Skeletal muscle satellite cell (primary cell): Measurements from ENCODE around the gene ASPHD1.
A peak's percentile ranks its signal among the peaks of the same experiment; 100 is the strongest.
"Not testable (repeated sequence)": the region's sequence is repeated elsewhere in the genome, so short reads cannot be mapped to it uniquely, and the experiment has no call there.

ENCODE experiments used
- H3K27me3 ChIP-seq: 2 replicates; pipeline ENCODE4 v1.7.0; 2013; ENCODE audit warnings: low read length; ENCODE audit not compliant: control insufficient read depth, insufficient read depth
- H3K36me3 ChIP-seq: 2 replicates; pipeline ENCODE4 v1.7.0; 2013; ENCODE audit warnings: mild to moderate bottlenecking, control low read depth, low read length; ENCODE audit not compliant: insufficient read depth
- H3K4me1 ChIP-seq: 2 replicates; pipeline ENCODE4 v1.7.0; 2013; ENCODE audit warnings: low read length; ENCODE audit not compliant: control insufficient read depth, insufficient read depth
- H3K4me2 ChIP-seq: 2 replicates; pipeline ENCODE4 v1.7.0; 2013; ENCODE audit warnings: mild to moderate bottlenecking, low read length
- H3K4me3 ChIP-seq: 2 replicates; pipeline ENCODE4 v1.7.0; 2013; ENCODE audit warnings: low read length
- H3K9ac ChIP-seq: 2 replicates; pipeline ENCODE4 v1.7.0; 2013; ENCODE audit warnings: mild to moderate bottlenecking, low read depth, low read length, moderate library complexity
- H3K9me3 ChIP-seq: replicated peaks from 2 replicates; pipeline ENCODE4 v1.7.0; 2013; ENCODE audit warnings: mild to moderate bottlenecking, control low read depth, low read length

ASPHD1 gene

DNA sequence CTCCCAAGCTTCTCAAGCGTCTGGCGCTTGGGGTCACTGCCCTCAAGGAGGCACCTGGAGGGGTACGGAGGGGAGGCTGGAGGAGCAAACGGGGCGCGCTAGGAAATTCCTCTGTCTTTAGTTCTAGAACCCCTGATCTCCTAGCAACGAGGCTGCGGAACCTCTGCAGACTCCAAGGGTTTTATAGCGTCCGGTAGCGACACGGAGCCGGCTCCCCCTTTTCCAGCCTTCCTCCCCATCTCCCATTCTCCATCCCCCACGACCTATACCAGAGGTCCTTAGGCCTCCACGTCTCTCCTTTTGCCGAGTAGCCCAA lies 36.7 kb upstream of the ASPHD1 start:
- no peak overlapping the region for H3K9ac ChIP-seq
- H3K36me3 ChIP-seq, result peaks cover 24% of the 10 kb centered on the region
- H3K27me3 ChIP-seq, result peaks cover 4% of the 10 kb centered on the region
- peak overlapping the region; percentile 30 for H3K4me3 ChIP-seq
- H3K4me1 ChIP-seq, result peaks cover 10% of the 10 kb centered on the region
- peak overlapping the region; percentile 79 for H3K4me2 ChIP-seq
- H3K9me3 ChIP-seq, result no peaks in the 10 kb centered on the region

DNA sequence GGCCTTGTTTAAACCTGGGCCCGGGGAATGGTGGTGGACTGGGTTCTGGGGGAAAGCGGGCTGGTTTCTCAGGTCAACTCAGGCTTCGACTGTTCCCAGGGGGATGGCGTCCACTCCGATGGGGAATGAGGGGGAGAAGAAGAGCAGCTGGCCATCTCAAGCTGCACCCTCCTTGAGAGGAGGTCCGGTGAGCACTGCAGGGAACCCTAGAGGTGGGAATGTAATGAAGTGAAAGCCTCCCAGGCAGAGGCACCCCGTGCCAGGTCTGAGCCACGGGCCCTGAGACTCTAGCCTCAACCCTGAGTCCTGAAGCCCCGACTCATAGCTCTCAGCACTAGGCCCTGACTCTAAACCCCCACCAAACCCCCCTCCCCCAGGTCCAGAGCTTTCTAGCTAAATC lies 36.1 kb upstream of the ASPHD1 start:
- Histone ChIP-seq H3K9ac (no peak overlapping the region), H3K27me3 (peaks cover 4% of the 10 kb centered on the region), H3K9me3 (no peaks in the 10 kb centered on the region), H3K4me1 (peaks cover 10% of the 10 kb centered on the region), H3K4me3 (no peak overlapping the region), H3K36me3 (peaks cover 18% of the 10 kb centered on the region), H3K4me2 (no peak overlapping the region)

DNA sequence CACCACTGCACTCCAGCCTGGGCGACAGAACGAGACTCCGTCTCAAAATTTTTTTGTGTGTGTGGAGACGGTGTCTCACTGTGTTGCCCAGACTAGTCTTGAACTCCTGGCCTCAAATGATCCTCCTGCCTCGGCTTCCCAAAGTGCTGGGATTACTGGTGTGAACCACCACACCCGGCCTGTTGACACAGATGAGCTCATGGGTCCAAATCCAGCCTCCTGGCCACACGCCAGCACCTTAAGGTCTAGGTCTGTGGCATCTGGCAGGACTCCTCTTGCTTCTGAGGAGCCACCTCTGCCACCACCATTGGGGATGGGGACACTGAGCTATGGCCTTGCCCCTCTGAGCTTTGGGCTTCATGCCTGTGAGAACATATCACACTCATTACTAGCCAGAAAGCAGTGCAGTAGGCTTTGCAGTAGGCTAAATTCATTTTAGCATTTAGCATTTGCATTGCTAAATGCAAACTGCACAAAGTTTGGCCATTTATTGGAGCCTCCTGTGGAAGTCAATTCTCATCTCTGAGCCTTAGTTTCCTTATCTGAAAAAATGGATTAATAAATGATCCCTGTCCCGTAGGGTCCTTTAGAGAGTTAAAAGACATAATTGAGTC lies 31.8 kb upstream of the ASPHD1 start:
- Histone ChIP-seq H3K36me3 (no peaks in the 10 kb centered on the region), H3K9ac (no peak overlapping the region), H3K9me3 (no peaks in the 10 kb centered on the region), H3K4me3 (no peak overlapping the region), H3K4me2 (no peak overlapping the region), H3K27me3 (peaks cover 8% of the 10 kb centered on the region), H3K4me1 (peaks cover 4% of the 10 kb centered on the region)

DNA sequence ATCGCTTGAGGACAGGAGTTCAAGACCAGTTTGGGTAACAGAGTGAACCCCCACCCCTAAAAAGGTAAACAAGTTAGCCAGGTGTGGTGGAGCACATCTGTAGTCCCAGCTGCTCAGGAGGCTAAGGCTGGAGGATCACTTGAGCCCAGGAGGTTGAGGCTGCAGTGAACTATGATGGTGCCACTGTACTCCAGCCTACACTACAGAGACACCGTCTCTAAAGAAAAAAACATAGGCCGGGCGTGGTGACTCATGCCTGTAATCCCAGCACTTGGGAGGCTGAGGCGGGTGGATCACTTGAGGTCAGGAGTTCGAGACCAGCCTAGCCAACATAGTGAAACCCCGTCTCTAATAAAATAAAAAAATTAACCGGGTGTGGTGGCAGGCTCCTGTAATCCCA lies 31.2 kb upstream of the ASPHD1 start:
- H3K27me3 ChIP-seq, result peaks cover 10% of the 10 kb centered on the region
- H3K4me3 ChIP-seq, H3K9ac ChIP-seq, H3K4me2 ChIP-seq, H3K36me3 ChIP-seq, H3K4me1 ChIP-seq, H3K9me3 ChIP-seq: not testable (repeated sequence)

DNA sequence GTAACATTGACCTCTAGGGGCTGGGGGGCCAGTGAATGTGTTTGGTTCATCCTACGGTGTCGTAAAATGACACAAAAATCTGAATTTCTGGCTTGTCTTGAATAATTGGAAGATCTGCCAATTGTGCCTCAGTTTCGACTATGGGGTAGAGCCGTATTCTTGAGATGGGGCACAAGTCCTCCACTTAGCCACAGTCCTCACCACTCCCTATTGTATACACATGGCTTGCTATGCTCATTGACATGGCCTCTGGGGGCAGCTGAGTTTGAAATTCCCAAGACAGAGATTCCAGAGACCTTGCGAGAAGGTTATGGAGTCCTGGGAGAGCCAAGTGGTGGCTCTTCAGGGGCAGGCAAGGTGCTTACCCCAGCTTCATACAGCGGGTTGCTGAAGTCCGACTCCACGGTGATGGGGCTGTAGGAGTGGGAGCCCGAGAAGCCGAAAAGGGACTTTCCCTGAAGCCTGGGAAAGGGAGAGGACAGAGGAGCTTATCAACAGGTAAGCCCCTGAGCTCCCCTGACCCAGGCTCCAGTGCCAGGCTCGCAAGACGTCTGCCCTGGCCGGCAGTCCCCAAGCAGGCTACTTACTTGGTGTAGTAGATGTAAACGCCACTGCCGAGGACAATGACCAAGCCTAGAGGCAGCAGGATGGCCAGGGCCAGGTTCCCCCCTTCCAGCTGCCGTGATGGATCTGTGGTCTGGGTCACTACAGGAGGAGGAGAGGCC lies 28.3 kb upstream of the ASPHD1 start:
- Histone ChIP-seq H3K4me2 (no peak overlapping the region), H3K36me3 (no peaks in the 10 kb centered on the region), H3K9me3 (no peaks in the 10 kb centered on the region), H3K4me3 (no peak overlapping the region), H3K4me1 (no peaks in the 10 kb centered on the region), H3K9ac (no peak overlapping the region), H3K27me3 (peaks cover 33% of the 10 kb centered on the region)

DNA sequence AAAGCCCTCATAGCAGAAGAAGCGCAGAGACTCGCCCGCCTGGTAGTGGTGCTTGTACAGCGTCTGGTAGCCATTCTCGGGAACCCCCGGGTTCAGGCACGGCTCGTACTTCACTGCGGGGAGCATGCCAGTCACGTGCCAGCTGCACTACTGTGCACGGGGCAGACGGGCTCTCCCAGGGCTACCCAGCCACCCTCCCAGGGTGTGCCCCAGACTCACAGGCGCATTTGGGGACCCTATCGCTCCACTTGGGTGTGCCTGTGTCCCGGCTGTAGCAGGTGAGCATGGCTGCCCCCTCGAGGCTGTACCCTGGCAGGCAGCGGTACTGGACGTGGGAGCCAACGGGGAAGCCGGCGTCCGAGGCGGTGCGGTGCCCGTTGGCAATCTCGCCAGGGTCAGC lies 27.0 kb upstream of the ASPHD1 start:
- Histone ChIP-seq H3K4me1 (no peaks in the 10 kb centered on the region), H3K36me3 (no peaks in the 10 kb centered on the region), H3K9ac (no peak overlapping the region), H3K9me3 (no peaks in the 10 kb centered on the region), H3K4me2 (no peak overlapping the region), H3K27me3 (peaks cover 46% of the 10 kb centered on the region), H3K4me3 (no peak overlapping the region)

DNA sequence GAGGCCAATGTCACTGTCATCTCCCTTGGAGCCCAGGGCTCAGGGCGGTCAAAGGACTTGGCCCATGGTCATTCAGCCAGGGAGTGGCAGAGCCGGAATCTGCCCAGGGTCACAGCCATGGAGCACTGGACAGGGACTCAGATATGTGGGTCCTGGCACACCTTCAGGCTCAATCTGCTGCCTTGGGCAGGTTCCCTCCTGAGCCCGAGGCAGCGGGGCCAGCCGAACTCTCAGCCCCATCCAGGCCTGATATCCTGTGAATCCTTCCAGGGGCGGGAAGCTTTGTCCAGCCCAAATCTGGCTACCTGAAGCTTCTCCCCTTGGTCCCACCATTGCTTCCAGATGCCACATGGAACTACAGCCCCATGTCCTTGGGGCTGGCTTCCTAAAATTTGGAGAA lies 25.1 kb upstream of the ASPHD1 start:
- H3K4me2 ChIP-seq, result no peak overlapping the region
- no peaks in the 10 kb centered on the region for H3K4me1 ChIP-seq
- no peaks in the 10 kb centered on the region for H3K9me3 ChIP-seq
- no peaks in the 10 kb centered on the region for H3K36me3 ChIP-seq
- no peak overlapping the region for H3K4me3 ChIP-seq
- no peak overlapping the region for H3K9ac ChIP-seq
- peaks cover 45% of the 10 kb centered on the region for H3K27me3 ChIP-seq

DNA sequence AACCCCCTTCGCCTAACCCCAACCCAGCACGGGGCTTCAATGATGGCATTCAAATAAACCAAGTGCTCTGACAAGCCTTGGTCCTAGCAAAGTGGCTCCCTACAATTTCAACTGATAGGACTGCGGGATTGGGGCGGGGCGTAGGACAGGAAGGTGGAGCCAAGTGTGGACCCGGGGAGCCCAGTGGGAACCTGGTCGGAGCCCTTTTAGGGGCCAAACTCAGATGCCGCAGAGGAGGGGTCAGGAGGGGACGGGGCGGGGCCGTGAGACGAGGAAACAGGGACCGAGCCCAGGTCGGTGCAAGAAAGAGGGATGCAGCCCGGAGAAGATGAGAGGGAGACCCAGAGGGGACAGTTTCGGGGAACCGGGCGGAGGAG lies 24.1 kb upstream of the ASPHD1 start:
- Histone ChIP-seq H3K9me3 (no peaks in the 10 kb centered on the region), H3K36me3 (no peaks in the 10 kb centered on the region), H3K4me3 (peak overlapping the region; percentile 52), H3K27me3 (peaks cover 45% of the 10 kb centered on the region), H3K4me2 (peak overlapping the region; percentile 77), H3K9ac (no peak overlapping the region), H3K4me1 (no peaks in the 10 kb centered on the region)

DNA sequence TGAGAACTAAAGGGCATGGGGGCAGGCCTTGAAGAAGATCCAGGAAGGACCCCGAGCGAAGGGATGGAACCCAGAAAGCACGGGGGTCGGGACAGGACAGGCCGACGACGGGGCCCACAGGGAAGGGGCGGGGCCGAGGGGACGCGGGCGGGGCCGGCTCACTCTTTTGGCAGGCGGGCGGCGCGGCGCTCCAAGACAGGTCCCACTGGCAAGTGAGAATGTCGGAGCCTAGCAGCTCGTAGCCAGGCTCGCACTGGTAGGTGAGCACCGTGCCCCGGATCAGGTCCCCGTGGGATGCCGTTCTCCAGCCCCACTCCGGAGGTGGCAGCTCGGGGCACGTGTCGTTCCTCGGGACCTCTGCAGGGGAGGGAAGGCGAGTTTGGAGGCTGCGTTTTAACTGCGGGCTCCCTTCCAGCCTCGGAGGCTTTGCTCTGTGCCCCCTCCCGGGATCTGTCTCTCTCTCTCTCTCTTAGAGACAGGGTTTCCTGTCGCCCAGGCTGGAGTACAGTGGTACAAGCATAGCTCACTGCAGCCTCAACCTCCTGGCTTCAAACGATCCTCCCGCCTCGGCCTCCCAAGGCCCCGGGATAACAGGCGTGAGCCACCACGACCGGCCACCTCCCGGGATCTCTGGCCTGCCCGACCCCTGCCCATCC lies 23.6 kb upstream of the ASPHD1 start:
- Histone ChIP-seq H3K36me3 (no peaks in the 10 kb centered on the region), H3K27me3 (peaks cover 45% of the 10 kb centered on the region), H3K4me2 (peak overlapping the region; percentile 77), H3K4me3 (peak overlapping the region; percentile 52), H3K9me3 (no peaks in the 10 kb centered on the region), H3K4me1 (no peaks in the 10 kb centered on the region), H3K9ac (no peak overlapping the region)

DNA sequence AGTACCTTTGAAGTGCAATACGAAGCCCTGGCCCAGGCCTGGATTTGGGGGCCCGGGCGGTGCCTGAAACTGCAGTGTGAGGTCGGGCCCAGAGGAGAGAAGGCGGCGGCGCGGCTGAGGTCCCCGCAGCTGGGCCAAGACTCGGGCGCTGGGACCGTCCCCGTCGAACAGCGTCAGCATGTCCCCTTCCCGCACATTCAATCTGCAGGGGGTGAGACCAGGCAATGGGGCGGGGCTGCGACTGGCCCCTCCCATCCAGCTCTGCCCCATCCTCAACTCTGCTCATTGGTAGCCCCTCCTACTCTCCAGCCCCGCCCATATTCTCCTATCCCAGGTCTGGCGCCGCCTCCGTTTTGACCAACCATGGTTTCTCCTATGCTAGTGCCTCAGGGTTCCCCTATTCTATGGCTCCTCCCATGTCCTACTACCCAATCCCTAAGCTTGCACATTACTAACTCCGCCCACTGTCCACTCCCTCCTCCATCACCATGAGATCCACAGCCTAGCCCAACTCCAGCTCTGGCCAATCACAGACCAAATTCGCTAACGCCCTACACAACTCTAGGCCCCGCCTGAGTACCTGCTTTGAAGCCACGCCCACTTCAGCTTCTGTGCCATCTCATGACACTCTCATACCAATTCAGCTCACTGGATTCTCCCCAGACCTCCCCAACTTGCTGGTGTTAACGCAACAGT lies 22.9 kb upstream of the ASPHD1 start:
- Histone ChIP-seq H3K4me1 (no peaks in the 10 kb centered on the region), H3K4me3 (no peak overlapping the region), H3K9ac (no peak overlapping the region), H3K4me2 (peak overlapping the region; percentile 77), H3K9me3 (no peaks in the 10 kb centered on the region), H3K27me3 (peaks cover 41% of the 10 kb centered on the region), H3K36me3 (no peaks in the 10 kb centered on the region)

DNA sequence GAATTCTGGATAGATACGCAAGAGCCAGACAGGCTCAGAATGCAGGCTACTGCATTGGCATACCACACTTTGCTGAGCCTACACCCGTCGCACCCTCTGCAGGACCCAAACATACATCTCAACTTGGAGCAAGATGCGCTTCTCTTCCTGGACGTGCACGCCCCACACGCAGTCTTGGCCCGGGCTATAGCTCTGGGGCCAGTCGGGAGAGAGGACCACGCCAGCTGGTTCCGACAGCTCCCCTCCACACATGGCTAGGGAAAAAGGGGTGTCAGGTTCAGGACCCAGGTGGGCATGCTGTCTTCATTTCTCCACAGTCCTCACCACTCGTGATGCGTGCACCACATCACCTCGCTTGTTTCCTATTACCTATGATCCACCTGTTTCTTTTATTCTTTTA lies 22.1 kb upstream of the ASPHD1 start:
- Histone ChIP-seq H3K9ac (no peak overlapping the region), H3K9me3 (no peaks in the 10 kb centered on the region), H3K4me2 (no peak overlapping the region), H3K4me3 (no peak overlapping the region), H3K27me3 (peaks cover 41% of the 10 kb centered on the region), H3K36me3 (no peaks in the 10 kb centered on the region), H3K4me1 (no peaks in the 10 kb centered on the region)
